WTC11 (cell line): Measurements from ENCODE around the gene DNAJC19. TPM values are rescaled to one million over a fixed set of nuclear protein-coding genes. Genes with fewer than 3 reads are reported as not detected.

Experiments
- ATAC-seq: fragments of 200-7000 bp; cut with Tn5 transposase; 2 replicates; pipeline ENCODE4 v1.10.0; 2021; ENCODE audit warnings: mild to moderate bottlenecking, moderate library complexity
- CTCF ChIA-PET: fragments of 300-600 bp; sonication (Branson Sonifier 250); formaldehyde crosslinking; loops from one replicate; lab custom pipeline; 2021; ENCODE audit warnings: antibody characterized with exemption; lab: Charles Lee
- POLR2A ChIA-PET: fragments of 350-600 bp; sonication (Branson Sonifier 250); formaldehyde crosslinking; loops from one replicate; lab custom pipeline; 2021; ENCODE audit warnings: antibody characterized with exemption; lab: Charles Lee
- DNase-seq: peaks from one replicate; pipeline ENCODE4 v3.0.0; 2021; ENCODE audit warnings: low spot score
- H3K27ac Mint-ChIP-seq: 2 replicates; pipeline ENCODE4 v1.8.0; 2021; ENCODE audit warnings: mixed read lengths
- H3K27me3 Mint-ChIP-seq: 2 replicates; pipeline ENCODE4 v1.8.0; 2021; ENCODE audit warnings: low read depth, mild to moderate bottlenecking, moderate library complexity, mixed read lengths
- H3K36me3 Mint-ChIP-seq: 2 replicates; pipeline ENCODE4 v1.8.0; 2021; ENCODE audit warnings: mixed read lengths
- H3K4me1 Mint-ChIP-seq: 2 replicates; pipeline ENCODE4 v1.8.0; 2022; ENCODE audit warnings: mixed read lengths
- H3K4me3 Mint-ChIP-seq: 2 replicates; pipeline ENCODE4 v1.8.0; 2021; ENCODE audit warnings: mild to moderate bottlenecking, moderate library complexity, mixed read lengths
- H3K9me3 Mint-ChIP-seq: 2 replicates; pipeline ENCODE4 v1.8.0; 2021; ENCODE audit warnings: mixed read lengths
- CREB1 ChIP-seq: sonication (generic); formaldehyde crosslinking; IDR thresholded peaks from 2 replicates; pipeline ENCODE4 v1.8.0; 2023; ENCODE audit warnings: mild to moderate bottlenecking, missing genetic modification reagents
- ESRRA ChIP-seq: sonication (generic); formaldehyde crosslinking; IDR thresholded peaks from 2 replicates; pipeline ENCODE4 v1.8.1; 2022; ENCODE audit warnings: mild to moderate bottlenecking, missing genetic modification reagents, borderline replicate concordance
- FOXP4 ChIP-seq: sonication (generic); formaldehyde crosslinking; IDR thresholded peaks from 2 replicates; pipeline ENCODE4 v1.8.0; 2022; ENCODE audit warnings: mild to moderate bottlenecking, missing genetic modification reagents
- GABPB1 ChIP-seq: sonication (generic); formaldehyde crosslinking; IDR thresholded peaks from 2 replicates; pipeline ENCODE4 v1.8.1; 2023; ENCODE audit warnings: mild to moderate bottlenecking, missing genetic modification reagents
- JUN ChIP-seq: sonication (generic); formaldehyde crosslinking; IDR thresholded peaks from 2 replicates; pipeline ENCODE4 v1.8.0; 2023; ENCODE audit warnings: mild to moderate bottlenecking, missing genetic modification reagents
- ZNF138 ChIP-seq: sonication (generic); formaldehyde crosslinking; conservative IDR thresholded peaks from 2 replicates; pipeline ENCODE4 v1.8.1; 2022; ENCODE audit warnings: mild to moderate bottlenecking, moderate library complexity, missing genetic modification reagents
- ZNF416 ChIP-seq: fragments of 250-450 bp; sonication (Bioruptor Pico); IDR thresholded peaks from 2 replicates; pipeline ENCODE4 v1.9.0; 2021; ENCODE audit warnings: mild to moderate bottlenecking, inconsistent platforms
- ZNF425 ChIP-seq: fragments of 250-450 bp; sonication (Bioruptor Pico); conservative IDR thresholded peaks from 2 replicates; pipeline ENCODE4 v1.9.0; 2021; ENCODE audit warnings: mild to moderate bottlenecking
- ZSCAN18 ChIP-seq: fragments of 250-450 bp; sonication (Bioruptor Pico); IDR thresholded peaks from 2 replicates; pipeline ENCODE4 v2.1.2; 2022; ENCODE audit warnings: mild to moderate bottlenecking, moderate library complexity
- total RNA-seq: library from RNA; stranded (reverse); gene quantifications from 3 replicates; pipeline ENCODE4 v1.2.3, GENCODE V29; 2021
- TF ChIP-seq, protein P1 (sequence below): fragments of 250-450 bp; sonication (Bioruptor Pico); IDR thresholded peaks from 2 replicates; pipeline ENCODE4 v1.9.0; 2021; ENCODE audit warnings: mild to moderate bottlenecking, borderline replicate concordance
- TF ChIP-seq, protein P2 (sequence below): sonication (generic); formaldehyde crosslinking; IDR thresholded peaks from 2 replicates; pipeline ENCODE4 v1.8.1; 2023; ENCODE audit warnings: mild to moderate bottlenecking, missing genetic modification reagents
- TF ChIP-seq, protein P3 (sequence below): sonication (generic); formaldehyde crosslinking; IDR thresholded peaks from 2 replicates; pipeline ENCODE4 v1.8.1; 2022; ENCODE audit warnings: low read depth, missing genetic modification reagents, borderline replicate concordance

Gene DNAJC19
- total RNA-seq, 1 experiment from 2014 or later: 65.7 TPM

DNA sequence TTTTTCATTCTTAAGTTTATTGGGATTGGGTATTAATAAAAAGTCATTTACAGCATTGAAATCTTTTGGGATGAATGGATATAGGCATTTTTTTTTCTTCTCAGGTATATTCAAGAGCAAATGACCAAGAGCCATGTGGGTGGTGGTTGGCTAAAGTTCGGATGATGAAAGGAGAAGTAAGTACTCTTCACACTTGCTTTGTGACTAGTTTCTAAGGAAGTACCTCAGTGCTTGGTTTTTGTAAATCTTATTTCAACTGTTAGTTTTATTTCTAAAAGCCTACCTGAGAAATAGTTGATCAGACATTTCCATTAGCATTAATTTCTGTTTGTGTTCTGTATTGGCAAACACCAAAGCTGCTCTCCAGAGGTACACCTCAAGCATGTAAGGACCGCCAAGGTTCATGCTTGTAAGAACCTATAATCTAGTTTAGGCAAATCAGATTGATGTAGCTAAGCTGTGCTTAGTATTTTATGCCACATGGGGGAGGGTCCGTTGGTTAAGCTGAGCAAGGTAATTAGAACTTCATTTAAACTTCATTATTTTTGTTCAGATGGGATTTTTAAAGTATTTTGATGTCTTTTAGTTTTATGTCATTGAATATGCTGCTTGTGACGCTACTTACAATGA is 41.7 kb downstream of the DNAJC19 start:
- ChIA-PET CTCF (no interaction called here), POLR2A (no interaction called here)
- Mint-ChIP-seq H3K4me1 (no peaks in the 10 kb centered on the region), H3K9me3 (no peaks in the 10 kb centered on the region), H3K27me3 (no peaks in the 10 kb centered on the region), H3K27ac (no peak overlapping the region; the same call in 1 of the 2 replicates), H3K4me3 (no peak overlapping the region), H3K36me3 (peaks cover 58% of the 10 kb centered on the region)
- TF ChIP-seq GABPB1 (CRISPR knock-in tag) (no peak), CREB1 (no peak), ZSCAN18 (no peak), ZNF416 (CRISPR knock-in tag) (no peak), ESRRA (no peak)
- TF ChIP-seq, protein P1, sequence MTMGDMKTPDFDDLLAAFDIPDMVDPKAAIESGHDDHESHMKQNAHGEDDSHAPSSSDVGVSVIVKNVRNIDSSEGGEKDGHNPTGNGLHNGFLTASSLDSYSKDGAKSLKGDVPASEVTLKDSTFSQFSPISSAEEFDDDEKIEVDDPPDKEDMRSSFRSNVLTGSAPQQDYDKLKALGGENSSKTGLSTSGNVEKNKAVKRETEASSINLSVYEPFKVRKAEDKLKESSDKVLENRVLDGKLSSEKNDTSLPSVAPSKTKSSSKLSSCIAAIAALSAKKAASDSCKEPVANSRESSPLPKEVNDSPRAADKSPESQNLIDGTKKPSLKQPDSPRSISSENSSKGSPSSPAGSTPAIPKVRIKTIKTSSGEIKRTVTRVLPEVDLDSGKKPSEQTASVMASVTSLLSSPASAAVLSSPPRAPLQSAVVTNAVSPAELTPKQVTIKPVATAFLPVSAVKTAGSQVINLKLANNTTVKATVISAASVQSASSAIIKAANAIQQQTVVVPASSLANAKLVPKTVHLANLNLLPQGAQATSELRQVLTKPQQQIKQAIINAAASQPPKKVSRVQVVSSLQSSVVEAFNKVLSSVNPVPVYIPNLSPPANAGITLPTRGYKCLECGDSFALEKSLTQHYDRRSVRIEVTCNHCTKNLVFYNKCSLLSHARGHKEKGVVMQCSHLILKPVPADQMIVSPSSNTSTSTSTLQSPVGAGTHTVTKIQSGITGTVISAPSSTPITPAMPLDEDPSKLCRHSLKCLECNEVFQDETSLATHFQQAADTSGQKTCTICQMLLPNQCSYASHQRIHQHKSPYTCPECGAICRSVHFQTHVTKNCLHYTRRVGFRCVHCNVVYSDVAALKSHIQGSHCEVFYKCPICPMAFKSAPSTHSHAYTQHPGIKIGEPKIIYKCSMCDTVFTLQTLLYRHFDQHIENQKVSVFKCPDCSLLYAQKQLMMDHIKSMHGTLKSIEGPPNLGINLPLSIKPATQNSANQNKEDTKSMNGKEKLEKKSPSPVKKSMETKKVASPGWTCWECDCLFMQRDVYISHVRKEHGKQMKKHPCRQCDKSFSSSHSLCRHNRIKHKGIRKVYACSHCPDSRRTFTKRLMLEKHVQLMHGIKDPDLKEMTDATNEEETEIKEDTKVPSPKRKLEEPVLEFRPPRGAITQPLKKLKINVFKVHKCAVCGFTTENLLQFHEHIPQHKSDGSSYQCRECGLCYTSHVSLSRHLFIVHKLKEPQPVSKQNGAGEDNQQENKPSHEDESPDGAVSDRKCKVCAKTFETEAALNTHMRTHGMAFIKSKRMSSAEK (CRISPR knock-in tag): no peak
- DNase-seq (no peak), ATAC-seq (no peak)

DNA sequence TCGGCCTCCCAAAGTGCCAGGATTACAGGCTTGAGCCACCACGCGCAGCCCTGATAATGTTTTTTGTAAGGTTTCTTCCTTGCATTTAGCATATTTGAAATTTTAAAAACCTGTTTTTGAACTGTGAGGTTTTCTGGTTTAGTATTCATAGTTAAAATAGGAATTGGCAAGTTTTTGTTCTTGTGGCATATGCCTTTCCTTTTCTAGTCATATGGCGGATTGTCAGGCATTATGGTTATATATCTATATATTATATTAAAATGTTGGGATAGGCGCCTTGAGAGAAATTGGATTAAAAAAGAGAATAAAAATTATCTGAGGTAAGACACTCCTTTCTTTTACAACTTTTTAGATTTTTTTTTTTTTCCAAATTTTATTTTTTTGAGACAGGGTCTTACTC is 48.7 kb downstream of the DNAJC19 start:
- no peak for TF ChIP-seq FOXP4
- TF ChIP-seq, protein P2, sequence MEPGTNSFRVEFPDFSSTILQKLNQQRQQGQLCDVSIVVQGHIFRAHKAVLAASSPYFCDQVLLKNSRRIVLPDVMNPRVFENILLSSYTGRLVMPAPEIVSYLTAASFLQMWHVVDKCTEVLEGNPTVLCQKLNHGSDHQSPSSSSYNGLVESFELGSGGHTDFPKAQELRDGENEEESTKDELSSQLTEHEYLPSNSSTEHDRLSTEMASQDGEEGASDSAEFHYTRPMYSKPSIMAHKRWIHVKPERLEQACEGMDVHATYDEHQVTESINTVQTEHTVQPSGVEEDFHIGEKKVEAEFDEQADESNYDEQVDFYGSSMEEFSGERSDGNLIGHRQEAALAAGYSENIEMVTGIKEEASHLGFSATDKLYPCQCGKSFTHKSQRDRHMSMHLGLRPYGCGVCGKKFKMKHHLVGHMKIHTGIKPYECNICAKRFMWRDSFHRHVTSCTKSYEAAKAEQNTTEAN (CRISPR knock-in tag): no peak
- Mint-ChIP-seq H3K4me3 (no peak overlapping the region), H3K27me3 (no peaks in the 10 kb centered on the region), H3K27ac (no peak overlapping the region), H3K9me3 (no peaks in the 10 kb centered on the region), H3K36me3 (peaks cover 43% of the 10 kb centered on the region), H3K4me1 (no peaks in the 10 kb centered on the region; the same call in 1 of the 2 replicates)
- ATAC-seq: no peak
- ChIA-PET CTCF (no interaction called here), POLR2A (no interaction called here)
- no peak for DNase-seq

GRCh38 chr3:180934638-180935037 is 54.9 kb downstream of the DNAJC19 start:
- Mint-ChIP-seq H3K9me3 (no peaks in the 10 kb centered on the region), H3K4me3 (no peak overlapping the region), H3K4me1 (peaks cover 23% of the 10 kb centered on the region), H3K27ac (no peak overlapping the region), H3K36me3 (peaks cover 30% of the 10 kb centered on the region), H3K27me3 (no peaks in the 10 kb centered on the region)
- POLR2A ChIA-PET: no interaction called here
- ATAC-seq (no peak), DNase-seq (no peak)
- TF ChIP-seq ZNF425: no peak
- TF ChIP-seq, protein P3, sequence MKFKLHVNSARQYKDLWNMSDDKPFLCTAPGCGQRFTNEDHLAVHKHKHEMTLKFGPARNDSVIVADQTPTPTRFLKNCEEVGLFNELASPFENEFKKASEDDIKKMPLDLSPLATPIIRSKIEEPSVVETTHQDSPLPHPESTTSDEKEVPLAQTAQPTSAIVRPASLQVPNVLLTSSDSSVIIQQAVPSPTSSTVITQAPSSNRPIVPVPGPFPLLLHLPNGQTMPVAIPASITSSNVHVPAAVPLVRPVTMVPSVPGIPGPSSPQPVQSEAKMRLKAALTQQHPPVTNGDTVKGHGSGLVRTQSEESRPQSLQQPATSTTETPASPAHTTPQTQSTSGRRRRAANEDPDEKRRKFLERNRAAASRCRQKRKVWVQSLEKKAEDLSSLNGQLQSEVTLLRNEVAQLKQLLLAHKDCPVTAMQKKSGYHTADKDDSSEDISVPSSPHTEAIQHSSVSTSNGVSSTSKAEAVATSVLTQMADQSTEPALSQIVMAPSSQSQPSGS: no peak
- TF ChIP-seq JUN (CRISPR knock-in tag): no peak
- no peak for TF ChIP-seq ZNF138
- CTCF ChIA-PET: no interaction called here
